ENCODE results near the gene MAP7D1.
A peak's percentile ranks its signal among the peaks of the same experiment; 100 is the strongest.
"Not testable (repeated sequence)": the region's sequence is repeated elsewhere in the genome, so short reads cannot be mapped to it uniquely, and the experiment has no call there.

MAP7D1 gene

DNA sequence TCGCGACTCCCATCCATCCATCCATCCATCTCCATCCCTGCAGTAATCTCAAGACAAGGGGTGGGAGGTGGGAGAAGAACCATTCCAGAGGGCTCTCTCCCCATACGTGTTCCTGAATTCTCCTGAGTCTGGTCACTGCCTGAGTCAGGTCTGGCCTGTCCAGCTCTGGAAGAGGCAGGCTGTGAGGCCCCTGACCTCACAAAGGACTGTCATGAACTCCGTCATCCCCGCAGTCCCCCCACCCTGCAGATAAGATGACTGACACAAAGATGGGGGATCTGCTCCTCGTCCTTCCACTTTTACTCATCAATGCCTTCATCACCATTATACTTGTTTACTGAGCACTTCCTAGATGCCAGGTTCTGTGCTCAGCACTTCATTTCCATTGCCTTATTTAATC is 1.6 kb upstream of the MAP7D1 start:
- no peak for DNase-seq

DNA sequence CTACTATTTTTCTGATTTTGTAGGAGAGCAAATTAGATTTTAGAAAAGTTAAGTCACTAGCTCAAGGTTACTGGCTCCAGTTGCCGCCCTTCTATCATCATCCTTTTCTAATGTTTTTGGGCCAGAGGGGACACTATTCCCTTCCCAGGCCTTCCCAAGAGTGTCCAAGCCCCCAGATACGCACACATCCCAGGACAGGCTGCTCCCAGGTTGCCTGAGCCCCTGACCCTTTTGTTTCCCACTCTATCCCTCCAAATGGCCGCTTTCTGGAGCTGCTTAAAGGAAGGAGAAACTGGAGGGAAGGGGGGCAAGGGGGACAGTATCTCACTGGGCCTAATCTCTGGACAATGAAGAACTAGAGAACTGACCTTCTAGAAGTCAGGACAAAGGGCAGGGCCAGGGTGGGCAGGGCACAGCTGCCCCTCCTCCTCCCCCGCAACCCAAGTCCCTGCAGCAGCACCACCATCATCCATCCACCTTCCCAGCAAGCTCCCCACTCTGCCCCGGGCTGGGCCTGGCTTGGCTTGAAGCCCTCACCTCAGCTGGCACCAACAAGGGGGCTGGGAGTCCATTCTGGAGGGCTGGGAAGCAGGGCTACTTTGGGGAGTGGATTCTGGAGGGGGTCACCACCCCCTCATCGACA is 1.1 kb upstream of the MAP7D1 start:
- no peak for DNase-seq

DNA sequence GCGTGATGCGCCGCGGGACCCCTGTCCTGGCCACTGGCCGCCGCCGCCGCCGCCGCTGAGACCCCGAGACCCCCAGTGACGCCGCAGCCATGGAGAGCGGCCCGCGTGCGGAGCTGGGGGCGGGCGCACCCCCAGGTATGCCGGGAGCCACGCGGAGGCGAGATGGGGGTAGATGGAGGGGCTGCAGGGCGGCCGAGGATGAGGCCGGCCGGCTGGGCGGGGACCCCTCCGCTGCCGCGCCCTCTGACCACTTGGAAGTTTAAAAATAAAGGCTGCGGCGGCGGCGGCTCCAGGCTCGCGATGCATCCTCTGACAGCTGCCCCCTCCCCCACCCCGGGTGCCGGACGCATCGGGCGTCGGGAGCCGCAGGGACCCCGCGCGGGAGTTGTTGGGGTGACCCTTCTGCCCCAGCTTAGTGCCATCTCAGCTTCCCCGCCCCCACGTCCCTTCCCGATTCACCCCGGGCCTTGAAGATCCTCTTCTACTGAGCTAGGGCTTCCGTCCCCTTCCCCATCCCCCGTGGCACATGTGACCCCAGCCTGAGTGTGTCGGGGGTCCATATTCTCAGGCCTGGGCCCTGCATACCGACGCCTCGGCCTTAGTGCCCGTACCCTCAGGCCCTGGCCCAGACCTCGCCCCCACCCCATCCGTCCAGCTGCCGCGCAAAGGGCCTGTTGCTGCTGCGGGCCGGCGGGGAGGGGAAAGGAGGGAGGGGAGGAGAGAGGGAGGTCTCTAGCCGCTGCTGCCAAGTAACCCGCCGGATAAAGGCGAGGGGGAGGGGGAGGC is 562 bp downstream of the MAP7D1 start:
- peak; percentile 78 for DNase-seq

DNA sequence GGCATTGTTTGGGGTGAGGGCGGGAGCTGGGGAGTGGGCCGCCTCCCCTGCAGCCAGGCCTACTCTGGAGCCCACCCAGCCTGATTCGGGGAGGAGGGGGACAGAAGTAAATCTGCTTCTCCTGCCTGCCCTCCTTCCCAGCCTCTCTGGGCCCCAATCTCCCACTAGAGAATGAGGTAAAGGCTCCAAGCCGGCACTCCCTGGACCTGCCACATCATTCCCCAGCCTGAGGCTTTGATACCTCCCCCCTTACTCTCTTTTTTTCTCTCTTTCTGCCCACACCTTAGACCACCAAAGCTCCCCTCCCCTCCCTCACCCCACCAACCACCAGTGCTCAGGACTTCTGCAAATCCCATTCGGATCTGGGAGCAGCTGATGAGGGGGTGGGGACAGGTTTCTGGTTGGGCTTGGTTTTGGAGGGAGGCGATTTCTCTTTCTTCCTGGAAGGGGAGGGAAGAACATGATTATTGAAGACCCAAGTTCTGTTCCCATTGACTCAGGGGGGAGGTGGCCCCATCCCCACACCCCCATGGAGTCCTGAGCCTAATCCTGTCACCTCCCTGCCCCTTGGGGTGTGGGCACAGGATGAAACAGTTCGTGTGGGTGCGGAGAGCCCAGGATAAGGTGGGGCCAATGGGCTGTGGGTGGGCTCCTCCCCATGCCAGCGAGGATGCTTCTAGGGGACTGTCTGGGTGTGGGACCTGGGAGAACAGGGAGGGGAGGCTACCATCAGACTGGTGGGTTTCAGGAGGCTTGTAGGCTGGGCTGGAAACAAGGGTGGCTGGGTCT is 1.3 kb downstream of the MAP7D1 start:
- peak; percentile 60 for DNase-seq

DNA sequence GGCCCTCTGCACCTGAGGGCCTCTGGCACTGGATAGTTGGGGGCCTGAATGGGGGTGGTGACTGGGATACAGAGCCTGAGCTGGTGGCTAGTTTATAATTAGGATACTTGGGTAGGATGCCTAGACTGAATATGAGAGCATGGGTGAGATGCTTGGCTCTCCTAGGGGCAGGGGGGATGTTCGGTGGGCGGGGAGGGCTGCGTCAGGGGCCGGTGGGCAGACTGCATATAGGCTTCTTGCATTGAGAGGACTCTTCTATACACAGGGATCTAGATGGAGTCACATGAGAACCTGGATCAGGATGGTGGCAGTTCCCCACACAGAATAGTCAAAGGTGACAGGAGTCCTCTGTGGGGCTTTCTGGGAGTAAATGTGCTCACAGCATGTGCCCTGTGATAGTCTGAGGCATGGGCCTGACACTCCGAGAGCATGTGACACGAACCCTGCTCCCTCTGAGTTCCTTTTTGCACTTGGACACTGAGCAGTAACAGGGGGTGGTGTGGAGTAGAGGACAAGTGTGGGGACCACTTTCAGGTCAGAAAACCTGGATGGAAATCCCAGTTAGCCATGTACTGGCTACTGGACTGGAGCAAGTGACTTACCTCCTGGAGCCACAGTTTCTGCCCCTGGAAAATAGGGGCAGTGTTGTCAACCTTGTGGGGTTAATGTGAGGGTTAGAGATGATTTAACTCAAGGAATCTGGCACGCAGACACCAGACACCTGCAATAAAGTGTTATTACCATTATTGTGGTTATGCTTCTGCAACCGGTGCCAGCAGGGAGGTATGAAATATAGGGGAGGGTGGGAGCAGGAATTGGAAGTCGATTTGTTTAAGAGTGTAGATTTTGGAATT is 2.2 kb downstream of the MAP7D1 start:
- DNase-seq: no peak

DNA sequence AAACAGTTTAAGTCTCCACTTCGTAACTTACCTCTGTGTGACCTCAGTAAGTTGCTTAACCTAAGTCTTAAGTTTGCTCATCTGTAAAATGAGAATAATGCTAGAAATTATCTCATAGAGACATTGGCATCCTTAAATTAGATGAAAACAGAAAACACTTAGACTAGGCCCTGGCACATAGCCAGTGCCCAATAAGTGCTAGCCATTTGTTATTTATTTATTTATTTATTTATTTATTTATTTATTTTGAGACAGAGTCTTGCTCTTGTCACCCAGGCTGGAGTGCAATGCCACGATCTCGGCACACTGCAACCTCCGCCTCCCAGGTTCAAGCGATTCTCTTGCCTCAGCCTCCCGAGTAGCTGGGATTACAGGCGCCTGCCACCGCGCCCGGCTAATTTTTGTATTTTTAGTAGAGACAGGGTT is 2.9 kb downstream of the MAP7D1 start:
- not testable (repeated sequence) for DNase-seq

DNA sequence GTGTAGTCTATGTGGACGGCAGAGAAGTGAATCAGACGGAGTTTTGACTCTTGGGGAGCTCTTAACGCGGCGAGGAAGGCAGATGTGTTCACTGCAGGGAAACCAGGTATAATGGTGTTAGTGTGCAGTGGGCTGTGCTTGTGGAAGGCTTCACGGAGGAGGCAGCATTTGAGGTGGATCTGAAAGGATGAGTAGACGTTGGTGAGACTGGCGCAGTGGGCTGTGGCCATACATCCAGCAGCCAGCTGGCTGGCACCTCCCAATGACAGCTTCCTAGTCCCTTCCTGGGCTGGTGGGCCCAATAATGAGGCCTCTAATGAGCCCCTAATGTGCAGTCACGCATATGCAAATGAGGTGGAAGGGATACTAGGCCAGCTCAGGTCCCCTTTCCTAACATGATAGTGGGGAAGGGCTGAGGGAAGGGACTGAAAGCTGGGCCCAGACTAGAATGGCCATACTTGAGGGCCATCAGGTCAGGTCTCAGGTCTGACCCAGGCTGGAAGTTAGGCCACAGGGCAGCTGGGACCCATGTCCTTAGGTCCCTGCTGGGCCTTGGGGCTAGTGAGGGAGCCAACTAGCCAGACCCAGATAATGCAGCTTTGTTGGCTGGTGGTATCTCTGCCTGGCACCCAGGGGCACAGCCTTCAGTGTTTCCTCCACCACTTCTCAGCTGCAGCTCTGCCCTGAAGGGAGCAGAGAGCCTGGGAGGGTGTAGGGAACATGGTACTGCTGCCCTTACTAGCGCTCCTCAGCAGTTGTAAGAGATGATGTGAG is 3.8 kb downstream of the MAP7D1 start:
- DNase-seq: no peak

DNA sequence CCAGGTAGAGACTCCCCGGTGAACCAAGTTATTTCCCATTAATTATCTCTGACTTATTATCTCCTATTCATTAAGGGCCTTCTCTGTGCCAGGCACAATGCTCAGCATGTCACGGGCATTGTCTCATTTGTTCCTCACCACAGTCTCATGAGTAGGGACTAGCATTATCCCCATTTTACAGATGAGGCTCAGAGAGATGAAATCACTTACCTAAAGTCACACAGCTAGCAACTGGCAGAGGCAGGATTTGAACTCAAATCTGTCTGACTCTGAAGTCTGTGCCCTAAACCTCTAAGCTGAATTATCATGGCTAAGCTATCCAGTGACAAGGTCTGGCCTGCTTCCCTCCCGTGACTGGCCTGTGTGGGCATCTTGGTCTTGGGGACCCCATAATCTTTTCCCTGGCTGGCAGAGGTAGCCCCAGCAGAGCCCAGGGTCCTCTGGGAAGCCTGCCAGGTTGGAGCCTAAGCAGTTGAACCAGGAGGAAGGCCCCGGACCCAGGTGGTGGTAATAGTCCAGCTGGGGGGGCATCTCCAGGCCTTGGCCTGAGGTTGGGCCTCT is 4.5 kb downstream of the MAP7D1 start:
- no peak for DNase-seq

DNA sequence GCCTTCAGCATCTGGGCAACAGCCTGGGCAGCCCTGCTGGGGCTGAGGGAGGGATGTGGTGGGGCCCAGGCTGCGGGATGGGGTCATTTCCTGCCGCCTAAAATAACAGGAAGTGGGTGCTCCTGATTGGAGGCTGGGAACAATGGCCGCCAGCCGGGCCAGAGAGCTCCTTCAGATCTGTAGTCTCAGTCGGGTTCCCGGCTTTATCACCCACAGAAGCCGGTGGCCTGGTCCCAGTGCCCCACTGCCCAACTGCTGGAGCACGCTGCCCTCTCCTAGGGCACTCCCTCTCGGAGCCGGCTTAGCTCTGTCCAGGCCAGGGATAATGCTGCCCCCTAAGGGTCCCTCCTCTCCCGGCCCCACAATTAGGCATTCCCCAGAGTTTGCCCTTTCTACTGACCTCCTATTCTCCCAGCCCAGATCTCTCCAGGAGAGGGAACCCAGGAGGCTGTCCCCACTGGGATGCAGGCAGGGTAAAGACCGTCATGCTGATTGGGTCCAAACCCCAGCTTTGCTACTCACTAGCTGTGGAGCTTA is 5.1 kb downstream of the MAP7D1 start:
- peak; percentile 84 for DNase-seq

DNA sequence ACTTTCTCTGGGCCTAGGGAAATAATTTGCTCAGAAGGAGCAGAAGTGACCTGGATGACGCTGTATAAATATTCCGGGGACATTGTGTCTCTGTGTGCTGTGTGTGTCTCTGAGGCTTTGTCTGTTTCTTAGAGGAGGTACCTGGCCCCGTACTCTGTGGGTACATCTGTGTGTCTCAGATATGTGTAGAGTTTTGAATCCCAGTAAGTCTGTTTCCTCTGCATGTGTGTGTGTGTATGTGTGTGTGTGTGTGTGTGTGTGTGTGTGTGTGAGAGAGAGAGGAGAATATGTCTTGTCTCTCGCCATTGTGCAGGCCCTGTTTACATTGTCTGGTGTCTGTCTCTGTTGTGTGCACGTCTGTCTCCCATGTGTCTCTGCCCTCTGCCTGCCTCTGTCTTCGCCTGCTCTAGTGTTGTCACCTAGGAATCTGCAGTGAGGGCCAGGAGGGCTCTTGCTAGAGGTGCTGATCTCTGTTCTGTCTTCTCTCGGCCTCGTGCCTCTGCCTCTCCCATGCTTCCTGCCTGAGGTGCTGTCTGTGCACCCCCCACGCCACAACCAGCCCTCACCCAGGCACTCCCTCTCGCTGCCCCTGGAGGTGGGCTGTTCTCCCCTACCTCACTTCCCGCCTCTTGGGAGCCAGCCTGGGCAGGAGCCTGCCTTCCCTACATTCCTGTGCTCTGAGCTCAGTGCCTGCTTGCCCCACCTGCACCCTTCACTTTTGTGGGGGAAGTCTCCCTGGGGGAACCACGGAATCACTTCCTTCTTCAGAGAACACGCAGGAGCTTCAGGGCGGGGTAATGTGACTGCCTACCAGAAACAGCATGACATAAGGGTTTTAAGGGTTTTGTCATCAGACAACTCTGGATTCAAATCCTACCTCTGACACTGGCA is 5.9 kb downstream of the MAP7D1 start:
- DNase-seq: peak; percentile 73

DNA sequence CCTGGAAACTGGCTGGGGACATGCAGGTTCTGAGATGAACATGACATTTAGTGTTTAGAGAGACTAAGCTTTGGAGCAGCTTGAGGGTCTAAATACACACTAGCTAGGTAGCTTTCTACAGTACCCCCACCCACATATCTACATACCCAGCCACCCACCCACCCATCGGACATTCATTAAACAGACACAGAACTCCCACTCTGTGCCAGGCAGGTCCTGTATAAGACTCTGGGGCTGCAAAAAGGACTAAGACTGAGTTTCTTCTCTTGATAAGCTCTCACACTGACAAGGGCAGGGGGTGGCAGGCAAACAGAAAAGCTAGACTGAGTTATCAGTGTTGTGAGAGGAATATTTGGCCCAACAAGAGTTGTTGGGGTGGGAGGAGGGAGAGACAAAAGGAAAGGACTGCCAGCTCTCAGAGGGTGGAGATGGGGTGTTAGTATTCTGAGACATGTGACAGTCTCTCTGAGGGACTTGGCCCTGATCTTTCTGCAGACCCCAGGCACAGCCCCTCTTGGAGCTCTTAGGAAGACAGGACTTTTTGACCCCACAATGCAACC is 6.8 kb downstream of the MAP7D1 start:
- DNase-seq: no peak

DNA sequence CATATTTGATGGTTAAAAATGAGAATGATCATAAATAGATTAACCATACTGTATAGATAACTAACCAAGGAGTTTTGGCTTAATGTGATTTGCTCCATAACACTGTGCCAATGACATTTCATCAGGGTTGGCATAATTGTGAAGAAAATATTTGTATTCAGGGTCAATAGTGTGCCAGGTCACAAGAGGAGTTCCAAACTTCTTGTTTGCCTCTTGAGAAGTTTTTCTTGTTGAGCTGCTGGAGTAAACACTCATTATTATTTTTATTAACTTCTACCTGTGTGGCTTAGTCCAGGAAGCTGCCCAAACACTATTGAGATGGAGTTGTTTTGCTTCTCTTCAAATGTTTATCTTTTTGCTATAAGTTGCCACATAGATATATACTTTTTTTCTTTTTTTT is 7.5 kb downstream of the MAP7D1 start:
- no peak for DNase-seq

DNA sequence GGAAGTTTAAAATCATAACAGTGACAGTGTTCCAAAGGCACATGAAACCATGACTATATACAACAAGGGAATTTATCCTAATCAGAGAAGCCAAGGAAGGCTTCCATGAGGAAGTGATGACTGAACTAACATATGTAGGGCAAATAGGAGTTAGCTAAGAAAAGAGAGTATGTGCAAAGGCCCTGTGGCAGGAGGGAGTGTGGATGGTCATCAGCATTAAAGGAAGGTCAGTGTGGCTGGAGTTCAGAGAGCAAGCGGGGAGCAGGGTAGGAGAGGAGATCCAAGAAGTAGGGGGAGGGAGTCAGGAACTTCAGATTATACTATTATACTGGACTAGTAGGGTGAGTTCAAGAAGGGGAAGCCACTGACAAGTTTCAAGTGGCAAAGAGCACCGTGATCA is 8.4 kb downstream of the MAP7D1 start:
- DNase-seq: no peak

DNA sequence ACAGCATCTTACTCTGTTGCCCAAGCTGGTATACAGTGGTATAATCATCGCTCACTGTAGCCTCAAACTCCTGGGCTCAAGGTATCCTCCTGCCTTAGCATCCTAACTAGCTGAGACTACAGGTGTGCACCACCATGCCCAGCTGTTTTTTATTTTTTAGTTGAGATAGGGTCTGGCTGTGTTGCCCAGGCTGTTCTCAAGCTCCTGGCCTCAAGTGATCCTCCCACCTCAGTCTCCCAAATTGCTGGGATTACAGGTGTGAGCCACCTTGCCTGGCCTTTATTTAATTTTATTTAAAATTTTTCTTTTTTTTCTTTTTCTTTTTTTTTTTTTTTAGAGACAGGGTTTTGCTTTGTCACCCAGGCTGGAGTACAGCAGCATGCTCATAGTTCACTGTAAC is 9.2 kb downstream of the MAP7D1 start:
- no peak for DNase-seq

DNA sequence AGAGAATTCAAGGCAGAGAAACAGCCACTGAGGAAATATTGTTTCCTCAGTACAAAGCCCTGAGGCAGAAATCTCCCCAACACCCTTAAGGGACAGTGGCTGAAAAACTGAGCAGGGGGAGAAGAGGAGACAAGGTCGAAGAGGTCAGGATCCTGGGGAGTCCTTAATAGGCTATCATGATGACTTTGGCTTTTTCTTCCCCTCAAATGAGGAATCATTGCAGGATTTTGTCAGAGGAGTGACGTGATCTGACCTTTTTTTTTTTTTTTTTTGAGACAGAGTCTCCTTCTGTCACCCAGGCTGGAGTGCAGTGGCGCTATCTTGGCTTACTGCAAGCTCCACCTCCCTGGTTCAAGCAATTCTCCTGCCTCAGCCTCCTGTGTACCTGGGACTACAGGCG is 10.2 kb downstream of the MAP7D1 start:
- DNase-seq: no peak

DNA sequence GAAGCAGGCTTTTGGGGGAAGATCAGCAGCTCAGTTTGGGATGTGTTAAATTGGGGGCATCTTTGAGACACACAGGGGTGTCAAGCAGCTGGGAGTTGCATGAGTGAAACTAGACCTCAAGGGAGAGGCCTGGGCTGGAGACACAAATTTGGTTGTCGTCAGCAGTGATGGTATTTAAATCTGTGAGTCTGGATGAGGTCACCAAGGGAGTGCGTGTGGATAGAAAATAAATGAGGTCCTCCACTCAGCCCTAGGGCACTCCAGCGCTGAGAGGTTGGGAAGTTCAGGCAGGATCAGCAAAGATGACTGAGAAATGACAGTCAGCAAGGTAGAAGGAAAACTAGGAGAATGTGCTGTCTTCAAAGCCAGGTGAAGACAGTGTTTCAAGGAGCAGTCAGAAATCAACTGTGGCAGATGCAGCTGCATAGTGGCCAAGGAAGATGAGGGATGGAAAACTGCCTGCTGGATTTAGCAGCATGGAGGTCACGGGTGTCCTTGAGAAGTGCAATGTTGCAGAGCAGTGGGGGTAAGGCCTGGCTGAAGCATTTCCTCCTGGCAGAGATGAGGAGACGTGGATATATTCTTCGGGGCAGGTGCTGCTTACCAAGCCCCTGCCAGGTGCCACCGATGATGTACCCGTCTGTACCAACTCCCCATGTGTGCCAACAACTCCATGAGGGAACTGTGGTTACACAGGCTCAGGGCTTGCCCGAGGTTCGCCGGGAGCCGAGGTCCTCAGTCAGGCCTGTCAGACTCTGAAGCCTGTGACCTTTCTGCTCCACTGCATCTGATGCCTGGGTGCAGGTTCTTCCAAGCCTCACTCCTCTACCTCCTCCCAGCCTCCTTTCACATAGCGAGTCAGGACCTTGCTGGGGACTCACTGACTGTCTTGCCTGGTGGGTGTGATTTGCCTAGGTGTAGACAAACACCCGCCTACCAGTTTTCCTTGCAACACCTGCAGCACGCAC is 11.3 kb downstream of the MAP7D1 start:
- no peak for DNase-seq

DNA sequence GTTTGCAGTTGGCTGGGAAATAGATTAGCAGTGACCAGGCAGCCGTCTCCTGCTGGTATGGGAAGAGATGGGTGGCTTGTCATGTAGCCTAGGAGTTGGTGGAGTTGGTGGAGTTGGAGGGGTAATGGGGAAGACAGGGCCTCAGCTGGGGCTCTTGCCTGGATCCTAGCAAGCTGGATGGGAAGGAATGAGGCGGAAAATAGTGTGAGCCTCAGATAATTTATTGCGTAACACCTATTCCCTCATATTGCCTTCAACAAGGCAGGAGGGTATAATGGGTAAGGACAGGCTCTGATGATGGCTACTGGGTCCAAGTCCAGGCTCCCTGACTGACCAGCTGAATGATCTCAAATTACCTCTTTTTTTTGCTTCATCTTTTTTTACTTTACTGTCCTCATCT is 12.6 kb downstream of the MAP7D1 start:
- no peak for DNase-seq

DNA sequence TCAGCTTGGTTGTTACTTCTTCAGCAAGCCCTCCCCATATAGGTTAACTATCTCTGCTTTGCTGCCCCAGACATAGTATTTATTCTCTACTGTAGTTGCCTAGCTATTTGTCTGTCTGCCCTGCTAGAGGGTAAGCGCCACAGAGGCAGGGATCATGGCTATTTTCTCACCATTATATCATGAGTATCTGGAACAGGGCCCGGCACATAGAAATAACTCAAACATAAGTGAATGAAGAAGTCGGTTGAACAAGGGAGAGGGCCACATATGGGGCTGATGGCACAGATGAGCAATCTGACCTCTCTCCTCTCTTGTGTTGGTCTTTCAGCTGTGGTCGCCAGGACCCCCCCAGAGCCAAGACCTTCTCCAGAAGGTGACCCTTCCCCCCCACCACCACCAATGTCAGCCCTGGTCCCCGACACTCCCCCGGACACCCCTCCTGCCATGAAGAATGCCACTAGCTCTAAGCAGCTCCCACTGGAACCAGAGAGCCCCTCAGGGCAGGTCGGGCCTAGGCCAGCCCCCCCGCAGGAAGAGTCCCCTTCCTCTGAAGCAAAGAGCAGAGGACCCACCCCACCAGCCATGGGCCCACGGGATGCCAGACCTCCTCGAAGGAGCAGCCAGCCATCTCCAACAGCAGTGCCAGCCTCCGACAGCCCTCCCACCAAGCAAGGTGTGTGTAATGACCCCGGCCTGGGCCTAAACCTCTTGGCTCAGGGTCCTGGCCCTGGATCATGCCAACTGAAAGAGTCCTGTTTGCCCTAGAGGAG is 14.9 kb downstream of the MAP7D1 start:
- DNase-seq: no peak
